Astrocyte (in vitro differentiated cells and primary cell): ENCODE data around the gene DZIP1. TPM values are rescaled to one million over a fixed set of nuclear protein-coding genes. Genes with fewer than 3 reads are reported as not detected.

ENCODE experiments used
- DNase-seq: peaks from one replicate; pipeline ENCODE4 v3.0.0-alpha.2; 2010; ENCODE audit warnings: low read depth
- FAIRE-seq: peaks from 2 replicates; lab custom pipeline; 2011; peaks lifted over from hg19 to GRCh38; lab: Jason Lieb, UNC
- H2AFZ ChIP-seq: 2 replicates; pipeline ENCODE4 v1.6.0; 2012; ENCODE audit warnings: low read depth, low read length, inconsistent platforms
- H3K27ac ChIP-seq: 2 replicates; pipeline ENCODE4 v1.5.1; 2011; ENCODE audit warnings: low read depth, low read length, inconsistent platforms
- H3K27me3 ChIP-seq: 2 replicates; pipeline ENCODE4 v1.6.0; 2011; ENCODE audit warnings: low read length, inconsistent platforms; ENCODE audit not compliant: insufficient read depth
- H3K36me3 ChIP-seq: 2 replicates; pipeline ENCODE4 v1.5.1; 2011; ENCODE audit warnings: low read length, inconsistent platforms; ENCODE audit not compliant: insufficient read depth
- H3K4me1 ChIP-seq: 2 replicates; pipeline ENCODE4 v1.5.1; 2011; ENCODE audit warnings: low read length, inconsistent platforms; ENCODE audit not compliant: insufficient read depth
- H3K4me2 ChIP-seq: 2 replicates; pipeline ENCODE4 v1.6.0; 2012; ENCODE audit warnings: low read length, inconsistent platforms
- H3K4me3 ChIP-seq: 2 replicates; pipeline ENCODE4 v1.5.1; 2011; ENCODE audit warnings: low read depth, mild to moderate bottlenecking, low read length, inconsistent platforms; ENCODE audit not compliant: insufficient read depth
- H3K79me2 ChIP-seq: 2 replicates; pipeline ENCODE4 v1.6.0; 2012; ENCODE audit warnings: mild to moderate bottlenecking, low read length, inconsistent platforms; ENCODE audit not compliant: insufficient read depth
- H3K9ac ChIP-seq: 2 replicates; pipeline ENCODE4 v1.6.0; 2012; ENCODE audit warnings: mild to moderate bottlenecking, low read length, inconsistent platforms
- H3K9me3 ChIP-seq: 2 replicates; pipeline ENCODE4 v1.5.1; 2012; ENCODE audit warnings: low read depth, mild to moderate bottlenecking, low read length, inconsistent platforms; ENCODE audit not compliant: insufficient read depth
- H4K20me1 ChIP-seq: 2 replicates; pipeline ENCODE4 v1.6.0; 2012; ENCODE audit warnings: low read length, inconsistent platforms; ENCODE audit not compliant: insufficient read depth
- H3K27ac Mint-ChIP-seq: one replicate; pipeline ENCODE4 v1.8.0; 2021; ENCODE audit warnings: mild to moderate bottlenecking, mixed read lengths; ENCODE audit not compliant: unreplicated experiment
- H3K27me3 Mint-ChIP-seq: one replicate; pipeline ENCODE4 v1.8.0; 2021; ENCODE audit warnings: low read depth, mixed read lengths; ENCODE audit not compliant: unreplicated experiment
- H3K36me3 Mint-ChIP-seq: one replicate; pipeline ENCODE4 v1.8.0; 2021; ENCODE audit warnings: low read depth, mixed read lengths; ENCODE audit not compliant: unreplicated experiment
- H3K4me1 Mint-ChIP-seq: one replicate; pipeline ENCODE4 v1.8.0; 2021; ENCODE audit warnings: low read depth, mixed read lengths; ENCODE audit not compliant: unreplicated experiment
- H3K4me3 Mint-ChIP-seq: one replicate; pipeline ENCODE4 v1.8.0; 2021; ENCODE audit warnings: mild to moderate bottlenecking, moderate library complexity, mixed read lengths; ENCODE audit not compliant: unreplicated experiment
- H3K9me3 Mint-ChIP-seq: one replicate; pipeline ENCODE4 v1.8.0; 2021; ENCODE audit warnings: mild to moderate bottlenecking, mixed read lengths; ENCODE audit not compliant: unreplicated experiment
- EZH2 ChIP-seq: IDR thresholded peaks from 2 replicates; pipeline ENCODE4 v1.6.1; 2012; ENCODE audit warnings: mild to moderate bottlenecking, low read length, inconsistent platforms; ENCODE audit not compliant: insufficient read depth
- total RNA-seq: library from RNA; stranded (reverse); gene quantifications from 2 replicates; pipeline ENCODE4 v1.2.1, GENCODE V29; 2021
- TF ChIP-seq, protein P1 (sequence below): IDR thresholded peaks from 2 replicates; pipeline ENCODE4 v1.5.1; 2011; ENCODE audit warnings: low read depth, mild to moderate bottlenecking, inconsistent platforms, low read length, moderate library complexity; ENCODE audit not compliant: insufficient read depth

The DZIP1 gene
- total RNA-seq, 1 donor from 2014 or later = 52.4 TPM

DNA sequence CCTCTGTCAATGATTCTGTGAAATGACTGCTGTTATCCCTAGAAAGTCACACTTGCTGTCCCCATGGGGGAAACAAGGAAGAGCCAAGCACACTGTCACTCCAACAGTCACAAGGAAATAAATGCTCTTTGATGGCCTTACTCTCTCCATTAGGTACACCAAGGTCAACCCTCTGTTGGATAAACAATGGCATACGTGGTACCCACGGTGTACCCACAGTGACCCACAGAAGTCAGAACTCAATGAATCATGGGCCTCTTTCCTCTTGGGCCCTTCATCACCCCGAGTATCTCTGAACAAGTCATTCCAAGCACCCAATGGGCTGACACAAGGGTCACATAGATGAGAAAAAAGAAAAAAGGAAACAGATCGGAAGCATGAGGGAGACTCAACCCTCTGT, 15.4 kb downstream of the DZIP1 start:
- DNase-seq (no peak), FAIRE-seq (no peak)
- peaks cover 22% of the 10 kb centered on the region for H4K20me1 ChIP-seq
- Mint-ChIP-seq H3K36me3 (peaks cover 45% of the 10 kb centered on the region), H3K9me3 (no peaks in the 10 kb centered on the region), H3K4me1 (peaks cover 7% of the 10 kb centered on the region), H3K27ac (no peak overlapping the region), H3K27me3 (no peaks in the 10 kb centered on the region), H3K4me3 (no peak overlapping the region)
- H3K4me2 ChIP-seq = no peak overlapping the region
- no peak for TF ChIP-seq EZH2
- TF ChIP-seq, protein P1, sequence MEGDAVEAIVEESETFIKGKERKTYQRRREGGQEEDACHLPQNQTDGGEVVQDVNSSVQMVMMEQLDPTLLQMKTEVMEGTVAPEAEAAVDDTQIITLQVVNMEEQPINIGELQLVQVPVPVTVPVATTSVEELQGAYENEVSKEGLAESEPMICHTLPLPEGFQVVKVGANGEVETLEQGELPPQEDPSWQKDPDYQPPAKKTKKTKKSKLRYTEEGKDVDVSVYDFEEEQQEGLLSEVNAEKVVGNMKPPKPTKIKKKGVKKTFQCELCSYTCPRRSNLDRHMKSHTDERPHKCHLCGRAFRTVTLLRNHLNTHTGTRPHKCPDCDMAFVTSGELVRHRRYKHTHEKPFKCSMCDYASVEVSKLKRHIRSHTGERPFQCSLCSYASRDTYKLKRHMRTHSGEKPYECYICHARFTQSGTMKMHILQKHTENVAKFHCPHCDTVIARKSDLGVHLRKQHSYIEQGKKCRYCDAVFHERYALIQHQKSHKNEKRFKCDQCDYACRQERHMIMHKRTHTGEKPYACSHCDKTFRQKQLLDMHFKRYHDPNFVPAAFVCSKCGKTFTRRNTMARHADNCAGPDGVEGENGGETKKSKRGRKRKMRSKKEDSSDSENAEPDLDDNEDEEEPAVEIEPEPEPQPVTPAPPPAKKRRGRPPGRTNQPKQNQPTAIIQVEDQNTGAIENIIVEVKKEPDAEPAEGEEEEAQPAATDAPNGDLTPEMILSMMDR = no peak
- peaks cover 53% of the 10 kb centered on the region for H3K36me3 ChIP-seq
- H3K79me2 ChIP-seq = peaks cover 3% of the 10 kb centered on the region
- H3K9ac ChIP-seq = no peak overlapping the region
- peaks cover 4% of the 10 kb centered on the region for H3K4me1 ChIP-seq
- H3K27me3 ChIP-seq = no peaks in the 10 kb centered on the region
- H3K9me3 ChIP-seq = no peaks in the 10 kb centered on the region
- no peak overlapping the region for H3K4me3 ChIP-seq
- H3K27ac ChIP-seq = no peak overlapping the region
- H2AFZ ChIP-seq = no peak overlapping the region

DNA sequence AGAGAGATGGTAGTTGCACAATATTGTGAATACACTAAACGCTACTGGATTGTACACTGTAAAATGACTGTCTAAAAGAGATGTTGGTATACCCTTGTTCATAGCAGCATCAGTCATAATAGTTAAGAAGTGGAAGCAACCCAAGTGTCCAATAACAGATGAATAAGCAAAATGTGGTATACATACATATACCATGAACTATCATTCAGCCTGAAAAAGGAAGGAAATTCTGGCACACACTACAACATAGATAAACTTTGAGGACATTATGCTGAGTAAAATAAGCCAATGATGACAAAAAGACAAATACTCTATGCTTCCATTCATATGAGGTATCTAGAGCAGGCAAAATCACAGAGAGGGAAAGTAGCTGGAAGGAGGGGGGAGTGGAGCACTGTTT, 16.0 kb downstream of the DZIP1 start:
- no peaks in the 10 kb centered on the region for H3K27me3 Mint-ChIP-seq
- peaks cover 45% of the 10 kb centered on the region for H3K36me3 Mint-ChIP-seq
- no peak overlapping the region for H3K4me2 ChIP-seq
- H3K9me3 ChIP-seq = no peaks in the 10 kb centered on the region
- H3K79me2 ChIP-seq = peaks cover 3% of the 10 kb centered on the region
- no peaks in the 10 kb centered on the region for H3K27me3 ChIP-seq
- H3K4me3 Mint-ChIP-seq = no peak overlapping the region
- FAIRE-seq (no peak), DNase-seq (no peak)
- no peak overlapping the region for H3K27ac ChIP-seq
- no peak overlapping the region for H2AFZ ChIP-seq
- H3K36me3 ChIP-seq = peaks cover 49% of the 10 kb centered on the region
- H3K9ac ChIP-seq = no peak overlapping the region
- TF ChIP-seq, protein P1 = no peak
- no peak for TF ChIP-seq EZH2
- H3K9me3 Mint-ChIP-seq = no peaks in the 10 kb centered on the region
- no peak overlapping the region for H3K4me3 ChIP-seq
- no peak overlapping the region for H3K27ac Mint-ChIP-seq
- H3K4me1 ChIP-seq = peaks cover 4% of the 10 kb centered on the region
- peaks cover 24% of the 10 kb centered on the region for H4K20me1 ChIP-seq
- H3K4me1 Mint-ChIP-seq = peaks cover 9% of the 10 kb centered on the region

DNA sequence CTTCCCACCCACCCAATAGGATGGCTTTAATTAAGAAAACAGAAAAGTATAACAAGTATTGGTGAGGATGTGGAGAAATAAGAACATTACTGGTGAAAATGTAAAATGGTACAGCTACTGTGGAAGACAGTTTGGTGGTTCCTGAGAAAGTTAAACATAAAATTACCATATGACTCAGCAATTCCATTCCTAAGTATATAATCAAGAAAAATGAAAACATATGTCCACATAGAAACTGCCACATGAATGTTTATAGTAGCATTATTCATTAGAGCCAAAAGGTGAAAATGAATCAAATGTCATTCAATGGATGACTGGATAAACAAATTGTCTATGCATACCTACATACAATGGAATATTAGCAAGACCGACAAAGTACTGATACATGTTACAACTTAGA, 16.9 kb downstream of the DZIP1 start:
- H3K9me3 Mint-ChIP-seq = no peaks in the 10 kb centered on the region
- Histone ChIP-seq H3K36me3 (peaks cover 41% of the 10 kb centered on the region), H3K4me3 (no peak overlapping the region), H3K4me2 (no peak overlapping the region), H4K20me1 (peaks cover 27% of the 10 kb centered on the region), H3K79me2 (peaks cover 3% of the 10 kb centered on the region), H3K27me3 (no peaks in the 10 kb centered on the region), H2AFZ (no peak overlapping the region), H3K9me3 (no peaks in the 10 kb centered on the region), H3K27ac (peak overlapping the region; percentile 33), H3K9ac (no peak overlapping the region), H3K4me1 (peaks cover 4% of the 10 kb centered on the region)
- H3K27me3 Mint-ChIP-seq = no peaks in the 10 kb centered on the region
- TF ChIP-seq, protein P1 = no peak
- TF ChIP-seq EZH2 = no peak
- DNase-seq (peak; percentile 54), FAIRE-seq (peak; percentile 88)
- no peak overlapping the region for H3K4me3 Mint-ChIP-seq
- peaks cover 40% of the 10 kb centered on the region for H3K36me3 Mint-ChIP-seq
- H3K4me1 Mint-ChIP-seq = peaks cover 12% of the 10 kb centered on the region
- no peak overlapping the region for H3K27ac Mint-ChIP-seq
